Fibroblast of lung (primary cell): Measurements from ENCODE around the gene CSK. TPM values are rescaled to one million over a fixed set of nuclear protein-coding genes. Genes with fewer than 3 reads are reported as not detected.

Source experiments
- DNase-seq, 2 donors: peaks; one replicate each; pipeline versions ENCODE4 v3.0.0 to v3.0.0-alpha.2; 2010; ENCODE audit warnings: low read depth in 2 of 2
- H2AFZ ChIP-seq: 2 replicates; pipeline ENCODE4 v1.5.1; 2012; ENCODE audit warnings: low read length, control low read depth, inconsistent platforms
- H3K27ac ChIP-seq: 2 replicates; pipeline ENCODE4 v1.5.1; 2011; ENCODE audit warnings: low read length, control low read depth; ENCODE audit not compliant: insufficient read depth
- H3K27me3 ChIP-seq: 2 replicates; pipeline ENCODE4 v1.5.1; 2011; ENCODE audit warnings: mild to moderate bottlenecking, low read length; ENCODE audit not compliant: control insufficient read depth, insufficient read depth
- H3K36me3 ChIP-seq: 2 replicates; pipeline ENCODE4 v1.5.1; 2011; ENCODE audit warnings: low read length; ENCODE audit not compliant: control insufficient read depth, insufficient read depth
- H3K4me1 ChIP-seq: 2 replicates; pipeline ENCODE4 v1.5.1; 2011; ENCODE audit warnings: low read length; ENCODE audit not compliant: control insufficient read depth, insufficient read depth; ENCODE audit errors: extremely low read depth
- H3K4me2 ChIP-seq: 2 replicates; pipeline ENCODE4 v1.5.1; 2011; ENCODE audit warnings: low read length, control low read depth; ENCODE audit not compliant: insufficient read depth; ENCODE audit errors: extremely low read depth
- H3K4me3 ChIP-seq, 4 experiments: fragments of 200-600 bp in 1 of 4; sonication (generic) in 1 of 4; replicated peaks in 1 of 4; 2 replicates each; pipeline ENCODE4 v1.5.1; 2011 to 2016; ENCODE audit warnings: low read length in 4 of 4, low read depth in 3 of 4, mild to moderate bottlenecking in 3 of 4, control low read depth in 2 of 4, inconsistent platforms in 1 of 4, mixed read lengths in 1 of 4; ENCODE audit not compliant: insufficient read depth in 1 of 4; ENCODE audit errors: control extremely low read depth in 1 of 4
- H3K79me2 ChIP-seq: 2 replicates; pipeline ENCODE4 v1.5.1; 2012; ENCODE audit warnings: mild to moderate bottlenecking, low read length, inconsistent platforms; ENCODE audit not compliant: control insufficient read depth, insufficient read depth
- H3K9ac ChIP-seq: 2 replicates; pipeline ENCODE4 v1.5.1; 2011; ENCODE audit warnings: mild to moderate bottlenecking, low read length, control low read depth; ENCODE audit not compliant: insufficient read depth
- H3K9me3 ChIP-seq: 2 replicates; pipeline ENCODE4 v1.5.1; 2012; ENCODE audit warnings: low read depth, low read length; ENCODE audit not compliant: control insufficient read depth, insufficient read depth
- H4K20me1 ChIP-seq: 2 replicates; pipeline ENCODE4 v1.5.1; 2011; ENCODE audit warnings: low read length; ENCODE audit not compliant: control insufficient read depth, insufficient read depth; ENCODE audit errors: extremely low read depth
- CTCF ChIP-seq, 2 donors: IDR thresholded peaks in 1 of 2; conservative IDR thresholded peaks in 1 of 2; 1 replicate in 1 of 2; 2 replicates in 1 of 2; pipeline ENCODE4 v1.5.1; 2011 to 2012; ENCODE audit warnings: low read length in 2 of 2, control low read depth in 1 of 2, inconsistent platforms in 1 of 2, low read depth in 1 of 2, mild to moderate bottlenecking in 1 of 2
- EZH2 ChIP-seq: IDR thresholded peaks from 2 replicates; pipeline ENCODE4 v1.5.1; 2012; ENCODE audit warnings: low read length, control low read depth, mild to moderate bottlenecking; ENCODE audit errors: missing control alignments
- polyA plus RNA-seq, 2 donors: library from polyadenylated mRNA; depleted of rRNA in 1 of 2; stranded (reverse) in 1 of 2; unstranded in 1 of 2; fragments of >200 nt; gene quantifications; 2 replicates each; pipeline ENCODE4 v1.2.1, GENCODE V29; 2011 to 2012; ENCODE audit warnings: missing spikeins in 1 of 2
- total RNA-seq: library from RNA; depleted of rRNA; stranded (reverse); fragments of >200 nt; gene quantifications from 2 replicates; pipeline ENCODE4 v1.2.1, GENCODE V29; 2014

CSK gene
- total and polyA plus RNA-seq, 2 donors (not counting 1 experiment from before 2014, with no cell fraction given) = 21.5 to 22.0 TPM

GRCh38 chr15:74802862-74803447 lies 21.1 kb downstream of the CSK start:
- H3K27ac ChIP-seq = no peak overlapping the region
- peaks cover 2% of the 10 kb centered on the region for H3K79me2 ChIP-seq
- no peaks in the 10 kb centered on the region for H3K9me3 ChIP-seq
- no peaks in the 10 kb centered on the region for H4K20me1 ChIP-seq
- H3K4me1 ChIP-seq = peaks cover 3% of the 10 kb centered on the region
- no peak for DNase-seq
- H3K4me3 ChIP-seq = no peak overlapping the region
- no peaks in the 10 kb centered on the region for H3K27me3 ChIP-seq
- peaks cover 26% of the 10 kb centered on the region for H3K36me3 ChIP-seq
- H3K9ac ChIP-seq = no peak overlapping the region
- H2AFZ ChIP-seq = no peak overlapping the region
- TF ChIP-seq CTCF (conservative IDR thresholded peaks at IDR 0.05 in 1 of 2, IDR thresholded peaks at IDR 0.05 in 1 of 2; ENCODE audit: low read depth in 1 of 2, low read length in 2 of 2) (no peak), EZH2 (no peak)
- H3K4me2 ChIP-seq = no peak overlapping the region

GRCh38 chr15:74804935-74805334 lies 23.1 kb downstream of the CSK start:
- no peak overlapping the region for H3K4me3 ChIP-seq

GRCh38 chr15:74807282-74807681 lies 25.4 kb downstream of the CSK start:
- Histone ChIP-seq H3K4me2 (no peak overlapping the region), H2AFZ (no peak overlapping the region), H3K4me1 (peaks cover 2% of the 10 kb centered on the region), H3K9ac (no peak overlapping the region), H3K36me3 (peaks cover 6% of the 10 kb centered on the region), H3K4me3 (no peak overlapping the region), H3K27ac (no peak overlapping the region), H3K9me3 (no peaks in the 10 kb centered on the region), H4K20me1 (no peaks in the 10 kb centered on the region), H3K27me3 (no peaks in the 10 kb centered on the region), H3K79me2 (no peaks in the 10 kb centered on the region)
- TF ChIP-seq EZH2 = no peak
- TF ChIP-seq CTCF (conservative IDR thresholded peaks at IDR 0.05 in 1 of 2, IDR thresholded peaks at IDR 0.05 in 1 of 2; ENCODE audit: low read depth in 1 of 2, low read length in 2 of 2) = no peak
- peak; percentile 29 to 55 for DNase-seq

More at GRCh38 chr15:74804935-74805334, 23.1 kb downstream of the CSK start:
- Histone ChIP-seq H3K9ac (no peak overlapping the region), H4K20me1 (no peaks in the 10 kb centered on the region), H3K27me3 (no peaks in the 10 kb centered on the region), H3K9me3 (no peaks in the 10 kb centered on the region), H3K4me2 (no peak overlapping the region), H3K36me3 (peaks cover 15% of the 10 kb centered on the region), H3K4me1 (peaks cover 3% of the 10 kb centered on the region), H2AFZ (no peak overlapping the region), H3K79me2 (no peaks in the 10 kb centered on the region), H3K27ac (no peak overlapping the region)
- TF ChIP-seq EZH2 (no peak), CTCF (conservative IDR thresholded peaks at IDR 0.05 in 1 of 2, IDR thresholded peaks at IDR 0.05 in 1 of 2; ENCODE audit: low read depth in 1 of 2, low read length in 2 of 2) (no peak)
- DNase-seq = no peak
